ENCODE data around the gene PITPNC1. TPM values are rescaled to one million over a fixed set of nuclear protein-coding genes. Genes with fewer than 3 reads are reported as not detected.
"Not testable (repeated sequence)": the region's sequence is repeated elsewhere in the genome, so short reads cannot be mapped to it uniquely, and the experiment has no call there.

PITPNC1 gene
- total RNA-seq, 1 donor from 2014 or later: 7.3 TPM

DNA sequence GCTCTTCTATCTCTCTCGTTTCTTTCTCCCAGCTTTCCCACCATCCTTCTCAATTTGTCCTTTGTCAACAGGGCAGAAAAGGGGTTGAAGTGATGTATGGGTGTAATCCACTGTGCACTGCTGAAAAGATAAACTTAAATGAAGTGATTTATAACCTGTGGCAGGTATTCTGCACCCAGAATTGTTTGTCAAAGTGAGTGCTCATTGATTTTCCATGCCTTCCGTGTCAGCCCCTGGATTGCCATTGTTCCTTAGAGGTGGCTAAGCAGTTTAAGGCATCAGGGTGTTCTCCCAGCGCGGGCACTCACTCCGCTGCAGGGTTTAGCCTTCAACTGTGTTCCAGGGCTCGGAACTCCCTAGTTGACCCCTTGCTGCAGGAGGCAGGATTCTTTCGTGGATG, 82.9 kb downstream of the PITPNC1 start:
- no peak for DNase-seq (ENCODE audit: low read depth, low spot score)

DNA sequence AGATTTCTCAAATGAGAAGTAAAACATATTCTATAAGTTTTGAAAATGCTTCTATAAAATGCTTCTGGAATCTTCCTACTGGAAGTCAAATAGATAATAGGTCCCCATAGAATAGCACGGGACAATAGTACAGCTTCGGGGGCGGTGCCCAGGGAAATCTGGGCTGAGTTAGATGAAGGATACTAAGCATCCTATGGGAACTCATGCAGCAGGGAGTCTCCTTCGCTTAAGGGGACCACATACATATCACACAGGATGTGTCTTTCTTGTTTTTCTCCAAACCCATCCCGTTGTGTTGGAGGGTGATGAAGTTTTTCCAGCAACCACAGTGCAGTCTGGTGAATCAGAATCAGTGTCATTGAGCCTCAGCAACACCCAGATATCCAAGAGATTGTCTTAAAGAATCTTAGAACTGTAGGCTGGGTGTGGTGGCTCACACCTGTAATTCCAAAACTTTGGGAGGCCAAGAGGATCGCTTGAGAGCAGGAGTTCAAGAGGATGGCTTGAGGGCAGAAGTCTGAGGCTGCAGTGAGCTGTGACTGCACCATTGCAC, 84.2 kb downstream of the PITPNC1 start:
- no peak for DNase-seq (ENCODE audit: low read depth, low spot score)

DNA sequence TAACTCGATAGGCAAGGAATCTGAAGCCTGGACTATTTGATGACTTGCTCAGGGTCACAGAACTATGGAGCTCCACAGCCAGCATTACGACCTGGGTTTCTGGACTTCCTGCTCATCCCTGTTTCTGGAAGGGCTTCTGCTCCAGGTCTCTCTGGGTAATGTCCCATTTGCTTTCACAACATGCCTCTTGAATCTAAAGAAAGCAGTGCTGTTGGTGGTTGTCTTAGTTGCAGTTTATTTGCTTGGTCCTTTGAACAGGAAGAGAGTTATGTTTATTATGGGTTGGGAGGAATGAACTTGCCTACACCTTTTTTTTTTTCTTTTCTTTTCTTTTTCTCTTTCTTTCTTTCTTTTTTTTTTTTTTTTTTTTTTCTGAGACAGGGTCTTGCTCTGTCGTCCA, 84.8 kb downstream of the PITPNC1 start:
- no peak for DNase-seq (ENCODE audit: low read depth, low spot score)

DNA sequence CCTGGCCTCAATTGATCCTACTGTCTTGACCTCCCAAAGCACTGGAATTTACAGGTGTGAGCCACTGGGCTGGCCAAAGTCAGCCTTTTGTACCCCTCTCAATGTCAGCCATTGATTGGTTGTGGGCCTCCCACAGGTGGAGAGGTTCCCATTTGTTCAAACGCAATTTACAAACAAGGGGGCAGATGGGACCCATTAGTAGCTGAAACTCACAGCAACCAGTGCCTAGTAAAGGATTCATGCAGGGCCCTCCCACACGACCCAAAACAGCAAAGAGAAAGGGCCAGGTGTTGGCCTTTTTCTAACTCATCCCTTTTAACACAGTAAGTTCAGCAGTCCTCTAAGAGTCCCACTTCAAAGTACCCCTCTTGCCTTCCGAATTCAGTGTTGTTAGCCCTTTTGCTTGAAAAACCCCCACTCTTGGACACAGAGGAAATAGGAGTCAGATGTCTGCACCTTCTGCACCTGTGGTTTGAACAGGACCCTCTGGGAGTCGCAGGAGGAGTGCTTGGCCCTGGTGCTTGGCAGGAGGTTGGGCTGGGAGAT, 89.2 kb downstream of the PITPNC1 start:
- no peak for DNase-seq (ENCODE audit: low read depth, low spot score)

DNA sequence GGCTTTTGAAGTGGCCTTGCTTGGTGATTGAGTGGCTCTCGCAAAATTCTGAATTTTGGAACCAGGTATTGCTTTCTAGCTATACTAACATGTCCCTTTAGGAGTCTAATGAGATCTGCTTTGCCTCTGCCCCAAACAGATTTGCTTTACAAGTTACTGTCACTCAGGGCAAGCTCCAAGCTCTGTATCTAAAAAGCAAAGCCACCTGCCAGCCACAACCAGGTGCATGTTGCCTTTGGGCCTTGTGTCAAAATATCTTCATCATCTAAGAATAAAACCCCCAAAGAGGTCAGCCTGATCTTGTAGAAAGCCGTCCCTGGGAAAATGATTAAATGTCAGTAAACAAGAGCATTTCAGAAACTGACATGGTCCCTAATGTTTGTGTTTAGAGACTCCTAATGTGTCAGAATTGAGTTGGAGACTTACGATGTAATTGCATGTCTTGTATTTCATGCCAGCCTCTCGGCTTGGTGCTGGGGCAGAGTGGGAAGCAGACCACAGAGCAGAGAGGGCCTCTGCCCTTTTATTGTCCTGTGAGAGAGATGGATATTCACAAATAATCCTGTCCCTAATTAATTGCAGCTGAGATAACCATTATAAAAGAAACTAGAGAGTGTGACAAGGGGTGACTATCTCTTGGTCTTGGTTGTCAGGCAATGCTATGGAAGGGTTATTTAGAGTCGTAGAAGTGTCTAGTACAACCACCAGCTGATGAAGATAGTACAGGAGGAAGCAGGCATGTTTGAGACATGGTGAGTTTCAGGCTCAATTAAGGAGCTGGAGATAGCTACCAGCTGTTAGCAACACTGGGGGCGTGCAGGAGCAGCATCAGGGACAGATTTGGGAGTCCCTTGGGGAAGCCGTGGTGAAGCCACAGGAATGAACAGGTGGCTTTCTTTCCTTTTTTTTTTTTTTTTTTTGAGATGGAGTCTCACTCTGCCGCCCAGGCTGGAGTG, 90.7 kb downstream of the PITPNC1 start:
- DNase-seq (ENCODE audit: low read depth, low spot score): no peak

DNA sequence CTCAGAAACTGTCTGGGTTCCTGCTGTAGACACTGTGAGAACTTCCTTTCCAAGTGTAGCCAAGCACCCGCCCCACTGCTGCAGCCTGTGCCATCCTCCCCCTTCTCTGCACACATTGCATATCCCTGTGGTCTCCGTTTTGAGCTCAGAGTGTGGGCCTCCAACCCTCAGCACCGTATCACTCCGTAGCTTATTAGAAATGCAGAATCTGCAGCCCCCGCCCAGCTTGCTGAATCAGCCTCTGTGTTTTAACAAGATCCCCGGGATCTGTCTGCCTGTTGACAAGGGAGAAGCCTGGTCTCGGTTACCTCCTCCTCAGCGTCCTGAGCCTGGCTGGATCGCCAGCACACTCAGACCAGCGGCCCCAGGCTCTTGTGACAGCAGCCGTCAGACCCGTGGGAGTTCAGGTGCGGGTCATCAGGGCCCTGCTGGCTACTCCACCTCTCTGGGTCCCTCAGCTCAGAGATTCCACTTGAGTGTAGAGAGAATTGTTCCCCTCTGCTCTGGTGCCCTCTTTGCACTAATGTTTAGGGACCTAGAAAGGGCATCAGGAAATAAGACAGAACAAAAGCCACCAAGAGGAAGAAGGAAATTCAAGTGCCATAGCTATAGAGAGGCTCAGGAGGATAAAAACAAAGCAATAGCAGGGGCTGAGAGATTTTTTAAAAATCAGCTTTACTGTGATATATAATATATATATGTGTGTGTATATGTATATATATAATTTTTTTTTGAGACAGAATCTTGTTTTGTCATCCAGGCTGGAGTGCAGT, 92.3 kb downstream of the PITPNC1 start:
- DNase-seq (ENCODE audit: low read depth, low spot score): no peak

- no peak for DNase-seq (ENCODE audit: low read depth, low spot score)
Observed at GRCh38 chr17:67470163-67470562, 93.1 kb downstream of the PITPNC1 start.

- DNase-seq (ENCODE audit: low read depth, low spot score): no peak
Observed at GRCh38 chr17:67471118-67471517, 94.0 kb downstream of the PITPNC1 start.

- DNase-seq (ENCODE audit: low read depth, low spot score): not testable (repeated sequence)
Observed at GRCh38 chr17:67472606-67473005, 95.5 kb downstream of the PITPNC1 start.

GRCh38 chr17:67474081-67474661, 97.1 kb downstream of the PITPNC1 start:
- DNase-seq (ENCODE audit: low read depth, low spot score): no peak

GRCh38 chr17:67475161-67475937, 98.3 kb downstream of the PITPNC1 start:
- peak; percentile 35 for DNase-seq (ENCODE audit: low read depth, low spot score)

GRCh38 chr17:67476787-67477335, 99.8 kb downstream of the PITPNC1 start:
- DNase-seq (ENCODE audit: low read depth, low spot score): no peak

DNA sequence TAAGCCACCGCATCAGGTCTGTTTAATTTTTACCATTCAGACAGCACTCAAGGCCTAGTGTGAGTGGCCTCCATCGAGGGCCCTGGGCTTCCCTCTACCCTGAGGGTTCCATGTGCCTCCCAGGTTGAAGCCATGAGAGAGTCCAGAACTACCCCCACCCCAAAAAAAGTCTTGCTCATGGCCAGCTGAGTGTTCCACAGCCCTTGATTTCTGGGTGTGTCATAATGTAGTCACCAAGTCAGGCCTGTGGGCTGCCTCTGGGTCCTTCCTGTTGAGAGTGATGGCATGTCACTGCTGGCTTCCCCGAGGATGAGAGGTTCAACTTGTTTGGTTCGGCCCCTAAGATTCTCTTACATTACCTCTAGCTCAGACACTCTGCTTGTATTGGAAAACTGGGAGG, 100.6 kb downstream of the PITPNC1 start:
- no peak for DNase-seq (ENCODE audit: low read depth, low spot score)

GRCh38 chr17:67478401-67479041, 101.4 kb downstream of the PITPNC1 start:
- no peak for DNase-seq (ENCODE audit: low read depth, low spot score)

DNA sequence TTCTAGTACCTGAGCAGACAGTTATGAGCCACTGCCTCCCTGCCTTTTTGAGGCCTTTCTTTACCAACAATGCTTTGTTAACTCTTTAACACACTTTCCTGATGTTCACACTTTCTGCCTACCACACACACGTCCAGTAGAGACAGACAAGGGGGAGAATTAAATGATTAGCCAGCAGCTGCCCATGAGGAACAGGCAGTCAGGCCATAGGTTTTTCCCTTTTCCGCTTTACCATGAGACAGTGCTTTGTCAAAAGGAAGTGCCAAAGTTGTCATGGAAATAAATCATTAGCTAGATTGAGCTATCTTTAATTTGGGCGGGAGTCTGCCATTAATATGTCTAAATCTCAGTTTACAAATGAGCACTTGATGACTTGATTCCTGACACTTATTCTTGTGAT, 102.1 kb downstream of the PITPNC1 start:
- no peak for DNase-seq (ENCODE audit: low read depth, low spot score)

DNA sequence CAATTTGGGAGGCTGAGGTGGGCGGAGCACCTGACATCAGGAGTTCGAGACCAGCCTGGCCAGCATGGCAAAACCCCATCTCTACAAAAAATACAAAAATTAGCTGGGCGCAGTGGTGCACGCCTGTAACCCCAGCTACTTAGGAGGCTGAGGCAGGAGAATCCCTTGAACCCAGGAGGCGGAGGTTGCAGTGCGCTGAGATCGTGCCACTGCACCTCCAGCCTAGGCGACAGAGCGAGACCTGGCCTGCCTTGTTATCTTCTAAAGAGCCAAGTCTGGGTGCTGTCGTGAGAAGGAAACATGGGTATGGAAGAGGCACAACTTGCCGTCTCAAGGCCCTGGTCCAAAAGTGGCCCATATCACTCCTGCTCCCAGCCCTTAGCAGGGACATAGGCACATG, 103.9 kb downstream of the PITPNC1 start:
- DNase-seq (ENCODE audit: low read depth, low spot score): not testable (repeated sequence)

DNA sequence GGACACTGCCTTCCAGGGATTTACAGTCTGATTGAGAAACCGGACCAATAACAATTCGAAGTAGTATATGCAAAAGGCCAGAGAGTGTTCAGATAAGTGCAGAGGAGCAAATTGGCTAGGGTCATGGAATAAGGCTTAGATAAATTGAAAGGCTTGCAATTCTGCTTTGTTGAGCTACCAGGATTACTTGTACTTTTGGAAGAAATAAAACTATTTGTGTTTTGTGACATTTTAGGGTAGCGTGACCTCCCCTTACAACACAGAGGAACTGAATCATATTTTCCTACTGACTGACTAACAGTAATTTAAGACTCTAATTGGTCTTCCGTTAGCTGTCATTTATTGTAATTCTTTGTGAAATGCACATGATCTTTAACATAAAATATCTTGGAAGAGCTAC, 104.7 kb downstream of the PITPNC1 start:
- no peak for DNase-seq (ENCODE audit: low read depth, low spot score)

DNA sequence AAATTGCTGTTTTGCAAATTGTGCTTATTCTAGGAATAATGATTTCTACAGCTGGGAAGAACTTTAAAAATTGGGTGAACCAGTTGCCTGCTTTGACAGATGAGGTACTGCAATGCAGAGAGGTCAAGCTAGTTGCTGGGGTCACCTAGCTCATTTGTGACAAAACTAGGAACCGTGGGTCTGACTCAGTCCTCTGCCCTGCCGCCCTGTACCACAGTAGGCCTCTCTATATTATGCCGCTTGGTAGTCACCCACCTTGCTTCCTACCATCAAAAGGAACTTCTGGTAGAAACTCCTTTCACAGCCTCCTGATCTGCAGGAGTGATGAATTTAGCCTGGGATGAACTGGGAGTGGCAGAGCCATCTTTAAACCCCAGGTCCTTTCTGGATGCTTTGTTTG, 105.7 kb downstream of the PITPNC1 start:
- no peak for DNase-seq (ENCODE audit: low read depth, low spot score)

GRCh38 chr17:67484261-67484660, 107.2 kb downstream of the PITPNC1 start:
- no peak for DNase-seq (ENCODE audit: low read depth, low spot score)

DNA sequence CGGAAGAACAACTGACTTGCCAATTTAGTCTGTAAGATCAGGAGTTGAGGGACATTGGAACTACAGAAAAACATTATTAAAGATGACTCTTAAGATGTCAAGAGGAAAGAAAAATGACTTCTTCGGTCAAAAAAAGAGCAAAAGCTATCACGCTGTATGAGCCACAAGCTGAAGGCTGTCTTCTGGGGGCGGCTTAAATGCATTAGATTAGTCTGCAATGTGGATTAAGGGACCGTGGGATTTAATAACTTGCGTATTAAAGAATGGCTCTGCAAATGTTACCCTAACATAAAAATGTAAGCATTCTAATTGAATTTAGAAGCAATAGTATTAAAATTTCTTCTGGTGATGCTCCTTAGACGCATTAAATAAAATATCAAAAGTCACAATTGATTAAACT, 108.6 kb downstream of the PITPNC1 start:
- DNase-seq (ENCODE audit: low read depth, low spot score): no peak
